ENCODE data around the gene SLC9A6.

SLC9A6 gene

GRCh38 chrX:136030303-136031191 is 45.3 kb downstream of the SLC9A6 start:
- TF ChIP-seq REST (IDR thresholded peaks at IDR 0.05; ENCODE audit: insufficient read depth in 1 of 2, low read depth in 2 of 2, low read length in 2 of 2) (no peak), FOXP2 (optimal IDR thresholded peaks at IDR 0.05; ENCODE audit: borderline replicate concordance, extremely low read depth, extremely low read length, insufficient read depth) (no peak)

GRCh38 chrX:136031626-136032025 is 46.4 kb downstream of the SLC9A6 start:
- no peak for TF ChIP-seq TAF1 (IDR thresholded peaks at IDR 0.05; ENCODE audit: borderline replicate concordance, insufficient read depth, low read length)
- no peak for TF ChIP-seq POLR2AphosphoS5 (IDR thresholded peaks at IDR 0.05; ENCODE audit: low read depth, low read length)
- no peak for TF ChIP-seq SIN3A (IDR thresholded peaks at IDR 0.05; ENCODE audit: borderline replicate concordance, insufficient read depth, low read length)
- TF ChIP-seq FOXP2 (optimal IDR thresholded peaks at IDR 0.05; ENCODE audit: borderline replicate concordance, extremely low read depth, extremely low read length, insufficient read depth), result no peak
- TF ChIP-seq REST (IDR thresholded peaks at IDR 0.05; ENCODE audit: insufficient read depth in 1 of 2, low read depth in 2 of 2, low read length in 2 of 2), result no peak

- TF ChIP-seq SIN3A (IDR thresholded peaks at IDR 0.05; ENCODE audit: borderline replicate concordance, insufficient read depth, low read length), result no peak
- no peak for TF ChIP-seq REST (IDR thresholded peaks at IDR 0.05; ENCODE audit: insufficient read depth in 1 of 2, low read depth in 2 of 2, low read length in 2 of 2)
- TF ChIP-seq FOXP2 (optimal IDR thresholded peaks at IDR 0.05; ENCODE audit: borderline replicate concordance, extremely low read depth, extremely low read length, insufficient read depth), result no peak
Observed at GRCh38 chrX:136032370-136032769, 47.1 kb downstream of the SLC9A6 start.

- TF ChIP-seq FOXP2 (optimal IDR thresholded peaks at IDR 0.05; ENCODE audit: borderline replicate concordance, extremely low read depth, extremely low read length, insufficient read depth) (no peak), SIN3A (IDR thresholded peaks at IDR 0.05; ENCODE audit: borderline replicate concordance, insufficient read depth, low read length) (no peak), REST (IDR thresholded peaks at IDR 0.05; ENCODE audit: insufficient read depth in 1 of 2, low read depth in 2 of 2, low read length in 2 of 2) (no peak), POLR2AphosphoS5 (IDR thresholded peaks at IDR 0.05; ENCODE audit: low read depth, low read length) (no peak), TAF1 (IDR thresholded peaks at IDR 0.05; ENCODE audit: borderline replicate concordance, insufficient read depth, low read length) (no peak)
Observed at GRCh38 chrX:136034668-136035067, 49.4 kb downstream of the SLC9A6 start.

- TF ChIP-seq FOXP2 (optimal IDR thresholded peaks at IDR 0.05; ENCODE audit: borderline replicate concordance, extremely low read depth, extremely low read length, insufficient read depth) (no peak), SIN3A (IDR thresholded peaks at IDR 0.05; ENCODE audit: borderline replicate concordance, insufficient read depth, low read length) (no peak)
Observed at GRCh38 chrX:136035663-136036062, 50.4 kb downstream of the SLC9A6 start.

All from PFSK-1 (cell line).